ENCODE measurements around the gene ATP2C2.

Gene ATP2C2

GRCh38 chr16:84406006-84406963 lies 37.9 kb downstream of the ATP2C2 start:
- Histone ChIP-seq H3K36me3 (ENCODE audit: control insufficient read depth in 1 of 2, insufficient read depth in 2 of 2, low read length in 2 of 2) (peaks cover 3 to 68% of the 10 kb centered on the region in 2 donors), H3K9me3 (ENCODE audit: control insufficient read depth in 1 of 2, low read length in 2 of 2) (no peaks in the 10 kb centered on the region), H3K4me1 (ENCODE audit: control insufficient read depth in 1 of 2, insufficient read depth in 2 of 2, low read length in 2 of 2) (no peaks in the 10 kb centered on the region), H3K27me3 (ENCODE audit: control insufficient read depth in 1 of 2, insufficient read depth in 2 of 2, low read length in 2 of 2) (peaks cover 0 to 3% of the 10 kb centered on the region in 2 donors), H3K27ac (ENCODE audit: low read depth, low read length) (no peak overlapping the region), H3K9ac (ENCODE audit: low read depth in 1 of 2, low read length in 2 of 2) (no peak overlapping the region), H3K4me3 (ENCODE audit: low read depth in 1 of 2, low read length in 2 of 2) (no peak overlapping the region)

DNA sequence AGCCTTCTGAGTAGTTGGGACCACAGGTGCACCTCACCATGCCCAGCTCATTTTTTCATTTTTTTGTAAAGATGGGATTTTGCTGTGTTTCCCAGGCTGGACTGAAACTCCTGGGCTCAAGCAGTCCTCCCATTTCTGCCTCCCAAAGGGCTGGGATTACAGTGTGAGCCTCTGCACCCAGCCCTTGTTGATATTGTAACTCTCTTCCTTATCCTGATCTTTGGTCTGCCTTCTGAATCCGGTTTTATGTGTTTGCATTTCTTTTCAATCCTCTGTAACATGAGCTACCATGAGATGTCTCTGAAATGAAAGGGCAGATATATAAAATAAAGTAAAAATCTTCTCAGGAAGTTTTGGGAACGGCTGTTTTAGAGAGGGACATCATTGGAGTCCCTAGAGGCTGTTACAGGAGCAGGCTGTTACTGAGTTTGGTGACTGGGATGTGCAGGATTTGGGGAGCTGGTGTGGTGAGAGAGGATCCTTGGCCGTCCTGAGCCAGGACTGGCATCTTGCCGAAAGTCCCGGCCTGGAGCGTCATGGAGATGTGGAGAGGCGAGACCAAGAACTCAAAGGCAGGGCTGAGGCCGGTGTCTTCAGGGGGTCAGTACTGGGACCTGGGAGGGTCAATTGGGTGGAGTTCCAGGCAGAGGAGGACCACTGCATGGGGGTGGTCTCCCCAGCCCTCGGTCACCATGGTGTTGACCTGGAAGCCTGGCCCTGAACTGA lies 39.4 kb downstream of the ATP2C2 start:
- Histone ChIP-seq H3K4me3 (ENCODE audit: low read depth in 1 of 2, low read length in 2 of 2) (no peak overlapping the region), H3K9ac (ENCODE audit: low read depth in 1 of 2, low read length in 2 of 2) (no peak overlapping the region), H3K27me3 (ENCODE audit: control insufficient read depth in 1 of 2, insufficient read depth in 2 of 2, low read length in 2 of 2) (peaks cover 0 to 3% of the 10 kb centered on the region in 2 donors), H3K27ac (ENCODE audit: low read depth, low read length) (no peak overlapping the region), H3K9me3 (ENCODE audit: control insufficient read depth in 1 of 2, low read length in 2 of 2) (no peaks in the 10 kb centered on the region), H3K4me1 (ENCODE audit: control insufficient read depth in 1 of 2, insufficient read depth in 2 of 2, low read length in 2 of 2) (no peaks in the 10 kb centered on the region), H3K36me3 (ENCODE audit: control insufficient read depth in 1 of 2, insufficient read depth in 2 of 2, low read length in 2 of 2) (peaks cover 3 to 75% of the 10 kb centered on the region in 2 donors)

GRCh38 chr16:84408314-84408690 lies 40.0 kb downstream of the ATP2C2 start:
- peaks cover 0 to 3% of the 10 kb centered on the region in 2 donors for H3K27me3 ChIP-seq (ENCODE audit: control insufficient read depth in 1 of 2, insufficient read depth in 2 of 2, low read length in 2 of 2)
- H3K36me3 ChIP-seq (ENCODE audit: control insufficient read depth in 1 of 2, insufficient read depth in 2 of 2, low read length in 2 of 2) = peaks cover 1 to 76% of the 10 kb centered on the region in 2 donors
- H3K9me3 ChIP-seq (ENCODE audit: control insufficient read depth in 1 of 2, low read length in 2 of 2) = no peaks in the 10 kb centered on the region
- H3K4me1 ChIP-seq (ENCODE audit: control insufficient read depth in 1 of 2, insufficient read depth in 2 of 2, low read length in 2 of 2) = no peaks in the 10 kb centered on the region
- no peak overlapping the region for H3K27ac ChIP-seq (ENCODE audit: low read depth, low read length)
- no peak overlapping the region for H3K9ac ChIP-seq (ENCODE audit: low read depth in 1 of 2, low read length in 2 of 2)
- H3K4me3 ChIP-seq (ENCODE audit: low read depth in 1 of 2, low read length in 2 of 2) = no peak overlapping the region

- Histone ChIP-seq H3K36me3 (ENCODE audit: control insufficient read depth in 1 of 2, insufficient read depth in 2 of 2, low read length in 2 of 2) (peaks cover 0 to 79% of the 10 kb centered on the region in 2 donors), H3K9ac (ENCODE audit: low read depth in 1 of 2, low read length in 2 of 2) (no peak overlapping the region)
Observed at GRCh38 chr16:84408856-84409255, 40.5 kb downstream of the ATP2C2 start.

GRCh38 chr16:84410361-84411138 lies 42.2 kb downstream of the ATP2C2 start:
- Histone ChIP-seq H3K27ac (ENCODE audit: low read depth, low read length) (no peak overlapping the region), H3K27me3 (ENCODE audit: control insufficient read depth in 1 of 2, insufficient read depth in 2 of 2, low read length in 2 of 2) (peaks cover 0 to 3% of the 10 kb centered on the region in 2 donors), H3K36me3 (ENCODE audit: control insufficient read depth in 1 of 2, insufficient read depth in 2 of 2, low read length in 2 of 2) (peaks cover 0 to 76% of the 10 kb centered on the region in 2 donors), H3K9ac (ENCODE audit: low read depth in 1 of 2, low read length in 2 of 2) (no peak overlapping the region), H3K4me1 (ENCODE audit: control insufficient read depth in 1 of 2, insufficient read depth in 2 of 2, low read length in 2 of 2) (no peaks in the 10 kb centered on the region), H3K9me3 (ENCODE audit: control insufficient read depth in 1 of 2, low read length in 2 of 2) (no peaks in the 10 kb centered on the region), H3K4me3 (ENCODE audit: low read depth in 1 of 2, low read length in 2 of 2) (no peak overlapping the region)

More at GRCh38 chr16:84408856-84409255, 40.5 kb downstream of the ATP2C2 start:
- no peaks in the 10 kb centered on the region for H3K4me1 ChIP-seq (ENCODE audit: control insufficient read depth in 1 of 2, insufficient read depth in 2 of 2, low read length in 2 of 2)
- peaks cover 0 to 3% of the 10 kb centered on the region in 2 donors for H3K27me3 ChIP-seq (ENCODE audit: control insufficient read depth in 1 of 2, insufficient read depth in 2 of 2, low read length in 2 of 2)
- H3K4me3 ChIP-seq (ENCODE audit: low read depth in 1 of 2, low read length in 2 of 2) = no peak overlapping the region
- H3K9me3 ChIP-seq (ENCODE audit: control insufficient read depth in 1 of 2, low read length in 2 of 2) = no peaks in the 10 kb centered on the region
- no peak overlapping the region for H3K27ac ChIP-seq (ENCODE audit: low read depth, low read length)

- Histone ChIP-seq H3K9ac (ENCODE audit: low read depth in 1 of 2, low read length in 2 of 2) (no peak overlapping the region), H3K4me1 (ENCODE audit: control insufficient read depth in 1 of 2, insufficient read depth in 2 of 2, low read length in 2 of 2) (no peaks in the 10 kb centered on the region), H3K27ac (ENCODE audit: low read depth, low read length) (no peak overlapping the region), H3K36me3 (ENCODE audit: control insufficient read depth in 1 of 2, insufficient read depth in 2 of 2, low read length in 2 of 2) (peaks cover 0 to 74% of the 10 kb centered on the region in 2 donors), H3K27me3 (ENCODE audit: control insufficient read depth in 1 of 2, insufficient read depth in 2 of 2, low read length in 2 of 2) (peaks cover 0 to 3% of the 10 kb centered on the region in 2 donors), H3K9me3 (ENCODE audit: control insufficient read depth in 1 of 2, low read length in 2 of 2) (no peaks in the 10 kb centered on the region), H3K4me3 (ENCODE audit: low read depth in 1 of 2, low read length in 2 of 2) (no peak overlapping the region)
Observed at GRCh38 chr16:84411768-84412167, 43.4 kb downstream of the ATP2C2 start.

DNA sequence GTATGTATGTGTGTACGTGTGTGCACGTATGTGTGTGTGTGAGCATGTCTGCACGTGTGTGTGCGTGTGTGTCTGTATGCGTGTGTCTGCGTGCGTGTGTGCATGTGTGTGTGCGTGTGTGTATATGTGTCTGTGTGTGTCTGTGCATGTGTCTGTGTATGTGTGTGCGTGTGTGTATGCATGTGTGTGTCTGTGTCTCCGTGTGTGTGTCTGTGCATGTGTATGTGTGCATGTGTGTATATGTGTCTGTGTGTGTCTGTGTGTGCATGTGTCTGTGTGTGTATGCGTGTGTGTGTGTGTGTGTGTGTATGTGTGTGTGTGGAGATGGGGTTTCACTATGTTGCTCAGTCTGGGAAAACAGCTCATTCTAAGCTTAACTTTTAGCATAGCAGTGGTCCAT lies 43.9 kb downstream of the ATP2C2 start:
- Histone ChIP-seq H3K27ac (ENCODE audit: low read depth, low read length) (no peak overlapping the region), H3K9me3 (ENCODE audit: control insufficient read depth in 1 of 2, low read length in 2 of 2) (no peaks in the 10 kb centered on the region), H3K4me1 (ENCODE audit: control insufficient read depth in 1 of 2, insufficient read depth in 2 of 2, low read length in 2 of 2) (no peaks in the 10 kb centered on the region), H3K9ac (ENCODE audit: low read depth in 1 of 2, low read length in 2 of 2) (no peak overlapping the region), H3K27me3 (ENCODE audit: control insufficient read depth in 1 of 2, insufficient read depth in 2 of 2, low read length in 2 of 2) (no peaks in the 10 kb centered on the region), H3K4me3 (ENCODE audit: low read depth in 1 of 2, low read length in 2 of 2) (no peak overlapping the region), H3K36me3 (ENCODE audit: control insufficient read depth in 1 of 2, insufficient read depth in 2 of 2, low read length in 2 of 2) (peaks cover 0 to 73% of the 10 kb centered on the region in 2 donors)

DNA sequence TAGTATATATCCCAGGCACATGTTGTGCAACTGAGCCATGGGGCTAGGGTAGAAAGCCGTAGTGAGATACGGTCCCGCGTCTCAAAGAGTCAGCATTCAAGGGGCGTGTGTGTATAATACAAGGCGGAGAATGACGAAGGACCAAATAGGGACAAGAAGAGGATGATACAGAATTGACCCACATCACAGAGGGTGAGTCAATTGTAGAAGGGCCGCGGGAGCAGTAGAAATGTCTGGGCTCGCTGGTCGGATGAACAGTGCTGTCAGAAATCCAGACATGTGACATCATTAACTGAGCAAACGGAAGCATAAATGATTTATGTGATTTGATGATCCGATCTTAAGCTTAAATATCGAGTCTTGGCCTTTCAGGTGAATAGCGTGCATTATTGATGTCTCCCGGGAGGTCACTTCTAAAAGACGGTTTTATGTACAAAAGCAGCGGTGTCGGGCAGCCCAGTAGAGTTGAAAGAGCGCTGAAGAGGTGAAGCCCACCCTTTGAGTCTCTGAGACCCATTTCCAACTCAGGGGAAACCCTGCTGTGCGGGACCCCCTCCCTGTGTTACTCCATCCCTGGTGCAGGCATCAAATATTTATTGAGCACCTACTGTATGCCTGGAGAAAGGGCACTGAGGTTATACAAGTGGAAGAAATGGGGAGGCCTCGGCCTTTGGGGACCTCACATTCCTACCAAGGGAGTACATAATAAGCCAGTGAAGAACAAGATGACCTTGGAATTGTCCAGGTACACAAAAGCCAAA lies 45.1 kb downstream of the ATP2C2 start:
- no peak overlapping the region for H3K27ac ChIP-seq (ENCODE audit: low read depth, low read length)
- H3K9ac ChIP-seq (ENCODE audit: low read depth in 1 of 2, low read length in 2 of 2) = no peak overlapping the region
- peaks cover 0 to 69% of the 10 kb centered on the region in 2 donors for H3K36me3 ChIP-seq (ENCODE audit: control insufficient read depth in 1 of 2, insufficient read depth in 2 of 2, low read length in 2 of 2)
- no peaks in the 10 kb centered on the region for H3K9me3 ChIP-seq (ENCODE audit: control insufficient read depth in 1 of 2, low read length in 2 of 2)
- no peak overlapping the region for H3K4me3 ChIP-seq (ENCODE audit: low read depth in 1 of 2, low read length in 2 of 2)
- H3K4me1 ChIP-seq (ENCODE audit: control insufficient read depth in 1 of 2, insufficient read depth in 2 of 2, low read length in 2 of 2) = no peaks in the 10 kb centered on the region
- H3K27me3 ChIP-seq (ENCODE audit: control insufficient read depth in 1 of 2, insufficient read depth in 2 of 2, low read length in 2 of 2) = no peaks in the 10 kb centered on the region

DNA sequence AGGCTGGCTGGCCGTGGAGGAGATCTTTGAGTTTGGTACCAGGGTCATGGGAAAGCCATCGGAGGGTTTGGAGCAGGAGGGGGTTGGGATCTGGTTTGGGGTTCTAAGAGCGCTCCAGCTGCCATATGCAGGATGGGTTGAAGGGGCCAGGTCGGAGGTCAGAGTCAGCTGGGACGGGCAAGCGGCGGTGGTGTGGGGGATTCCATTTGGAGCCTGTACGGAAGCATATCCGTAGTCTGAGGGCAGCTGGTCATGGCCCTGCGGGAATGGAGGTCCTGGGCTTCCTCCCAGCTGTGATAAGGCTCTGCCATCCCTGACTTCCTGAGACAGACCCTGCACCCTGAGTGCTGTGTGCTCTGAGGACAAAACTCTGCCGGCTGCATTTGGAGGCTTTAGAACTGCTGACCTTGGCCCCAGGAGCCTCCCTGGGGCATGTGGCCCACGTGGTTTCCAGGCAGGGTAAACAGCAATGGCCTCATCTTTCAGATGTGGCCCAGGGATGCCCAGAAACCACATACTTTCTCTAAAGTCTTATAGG lies 46.5 kb downstream of the ATP2C2 start:
- no peaks in the 10 kb centered on the region for H3K4me1 ChIP-seq (ENCODE audit: control insufficient read depth in 1 of 2, insufficient read depth in 2 of 2, low read length in 2 of 2)
- H3K36me3 ChIP-seq (ENCODE audit: control insufficient read depth in 1 of 2, insufficient read depth in 2 of 2, low read length in 2 of 2) = peaks cover 0 to 59% of the 10 kb centered on the region in 2 donors
- H3K9ac ChIP-seq (ENCODE audit: low read depth in 1 of 2, low read length in 2 of 2) = no peak overlapping the region
- no peaks in the 10 kb centered on the region for H3K9me3 ChIP-seq (ENCODE audit: control insufficient read depth in 1 of 2, low read length in 2 of 2)
- H3K4me3 ChIP-seq (ENCODE audit: low read depth in 1 of 2, low read length in 2 of 2) = no peak overlapping the region
- H3K27ac ChIP-seq (ENCODE audit: low read depth, low read length) = no peak overlapping the region
- no peaks in the 10 kb centered on the region for H3K27me3 ChIP-seq (ENCODE audit: control insufficient read depth in 1 of 2, insufficient read depth in 2 of 2, low read length in 2 of 2)

All from duodenal mucosa (tissue), 2 donors.